ENCODE data around the gene MEIOSIN. TPM values are rescaled to one million over a fixed set of nuclear protein-coding genes. Genes with fewer than 3 reads are reported as not detected.
A peak's percentile ranks its signal among the peaks of the same experiment; 100 is the strongest.

MEIOSIN gene
- total and polyA plus RNA-seq, 2 of the 13 experiments (the other 11 are each of a cell fraction or from before 2014, with no cell fraction given) = not detected

GRCh38 chr19:45768984-45769782, 35.9 kb downstream of the MEIOSIN start, which contains the start of gene SIX5 (continued):
- TF ChIP-seq ETS1 (CRISPR knock-in tag; IDR thresholded peaks at IDR 0.05) = no peak; the same call in 1 of the 2 replicates
- no peak for TF ChIP-seq ATF1 (CRISPR knock-in tag; IDR thresholded peaks at IDR 0.05)
- no peak for TF ChIP-seq ZNF879 (CRISPR knock-in tag; IDR thresholded peaks at IDR 0.05)
- no peak for TF ChIP-seq PLSCR1 (CRISPR knock-in tag; IDR thresholded peaks at IDR 0.05; ENCODE audit: borderline replicate concordance)
- TF ChIP-seq HDAC6 (IDR thresholded peaks at IDR 0.05; ENCODE audit: low read depth, low read length) = no peak
- no peak for TF ChIP-seq REPIN1 (CRISPR knock-in tag; IDR thresholded peaks at IDR 0.05; ENCODE audit: borderline replicate concordance, low read depth)
- peak; percentile 87 for TF ChIP-seq NFYB (CRISPR knock-in tag; IDR thresholded peaks at IDR 0.05)
- TF ChIP-seq ZNF549 (CRISPR knock-in tag; IDR thresholded peaks at IDR 0.05) = no peak
- TF ChIP-seq SETDB1 (CRISPR knock-in tag; IDR thresholded peaks at IDR 0.05; ENCODE audit: borderline replicate concordance) = 0 out of 2 replicates have a peak, but pooled peaks have one; percentile 63
- no peak for TF ChIP-seq SMARCC2 (IDR thresholded peaks at IDR 0.05)
- TF ChIP-seq FOSL1 (CRISPR knock-in tag; IDR thresholded peaks at IDR 0.05; ENCODE audit: borderline replicate concordance) = no peak
- TF ChIP-seq KLF6 (CRISPR knock-in tag; IDR thresholded peaks at IDR 0.05) = 0 out of 2 replicates have a peak, but pooled peaks have one; percentile 62
- no peak for TF ChIP-seq FOXK2 (IDR thresholded peaks at IDR 0.05)
- TF ChIP-seq ZKSCAN8 (CRISPR knock-in tag; IDR thresholded peaks at IDR 0.05; ENCODE audit: borderline replicate concordance) = peak; percentile 37; the same call in 1 of the 2 replicates
- no peak for TF ChIP-seq ZNF121 (CRISPR knock-in tag; IDR thresholded peaks at IDR 0.05)
- no peak for TF ChIP-seq ZNF207 (IDR thresholded peaks at IDR 0.05; ENCODE audit: borderline replicate concordance)
- TF ChIP-seq AHR (CRISPR knock-in tag; IDR thresholded peaks at IDR 0.05) = peak; percentile 24; the same call in 1 of the 2 replicates
- TF ChIP-seq DMAP1 (CRISPR knock-in tag; IDR thresholded peaks at IDR 0.05) = peak; percentile 66
- peak; percentile 59 for TF ChIP-seq CBX1 (IDR thresholded peaks at IDR 0.05; ENCODE audit: low read depth)
- TF ChIP-seq GZF1 (CRISPR knock-in tag; IDR thresholded peaks at IDR 0.05) = no peak
- TF ChIP-seq TOPORS (CRISPR knock-in tag; IDR thresholded peaks at IDR 0.05) = no peak
- no peak for TF ChIP-seq ZNF563 (CRISPR knock-in tag; IDR thresholded peaks at IDR 0.05)
- TF ChIP-seq PBX3 (CRISPR knock-in tag; IDR thresholded peaks at IDR 0.05; ENCODE audit: borderline replicate concordance) = 0 out of 2 replicates have a peak, but pooled peaks have one; percentile 28
- TF ChIP-seq ZNF501 (CRISPR knock-in tag; IDR thresholded peaks at IDR 0.05) = peak; percentile 48; the same call in 1 of the 2 replicates
- peak; percentile 87; the same call in 1 of the 2 replicates for TF ChIP-seq DNMT3B (CRISPR knock-in tag; conservative IDR thresholded peaks at IDR 0.05)
- peak; percentile 100 for TF ChIP-seq HNRNPLL (IDR thresholded peaks at IDR 0.05; ENCODE audit: low read depth, low read length, poor library complexity, severe bottlenecking)
- peak; percentile 97 for TF ChIP-seq PATZ1 (CRISPR knock-in tag; IDR thresholded peaks at IDR 0.05)

Data from HepG2 (cell line).